Activated T-helper 17 cell treated with anti-CD3 and anti-CD28 coated beads, Interleukin-2, amount 50 U/mL, for 72 hours (primary cell): ENCODE results near the gene CHAC1. TPM values are rescaled to one million over a fixed set of nuclear protein-coding genes. Genes with fewer than 3 reads are reported as not detected.

Source experiments
- ATAC-seq: fragments of 150-1000 bp; cut with Tn5 transposase; replicated peaks from 2 replicates; pipeline ENCODE4 v1.10.0; 2021; ENCODE audit warnings: mild to moderate bottlenecking, moderate library complexity
- H3K27ac Mint-ChIP-seq: one replicate; pipeline ENCODE4 v1.8.0; 2022; ENCODE audit warnings: mixed read lengths
- H3K27me3 Mint-ChIP-seq: one replicate; pipeline ENCODE4 v1.8.0; 2022; ENCODE audit warnings: mixed read lengths
- H3K36me3 Mint-ChIP-seq: one replicate; pipeline ENCODE4 v1.8.0; 2022; ENCODE audit warnings: low read depth, mild to moderate bottlenecking, mixed read lengths
- H3K4me1 Mint-ChIP-seq: one replicate; pipeline ENCODE4 v1.8.0; 2022; ENCODE audit warnings: mixed read lengths
- H3K4me3 Mint-ChIP-seq: one replicate; pipeline ENCODE4 v1.8.0; 2022; ENCODE audit warnings: mild to moderate bottlenecking, mixed read lengths
- H3K9me3 Mint-ChIP-seq: one replicate; pipeline ENCODE4 v1.8.0; 2022; ENCODE audit warnings: mixed read lengths
- total RNA-seq, 2 donors: library from RNA; stranded (reverse); gene quantifications; one replicate each; pipeline ENCODE4 v1.2.3, GENCODE V29; 2022

Gene CHAC1
- total RNA-seq, 2 donors from 2014 or later: 2.4 to 6.8 TPM

GRCh38 chr15:40929660-40930429, 23.4 kb upstream of the CHAC1 start:
- Mint-ChIP-seq H3K4me1 (peaks cover 7% of the 10 kb centered on the region), H3K36me3 (no peaks in the 10 kb centered on the region), H3K9me3 (no peaks in the 10 kb centered on the region), H3K27me3 (peaks cover 43% of the 10 kb centered on the region), H3K27ac (no peak overlapping the region), H3K4me3 (peak overlapping the region; percentile 75)
- ATAC-seq: peak; percentile 5

GRCh38 chr15:40930430-40931299, 22.6 kb upstream of the CHAC1 start:
- H3K4me3 Mint-ChIP-seq: peak overlapping the region; percentile 75
- H3K27ac Mint-ChIP-seq: no peak overlapping the region
- peaks cover 37% of the 10 kb centered on the region for H3K27me3 Mint-ChIP-seq
- H3K9me3 Mint-ChIP-seq: no peaks in the 10 kb centered on the region
- H3K36me3 Mint-ChIP-seq: no peaks in the 10 kb centered on the region
- peak; percentile 45 for ATAC-seq
- peaks cover 7% of the 10 kb centered on the region for H3K4me1 Mint-ChIP-seq

GRCh38 chr15:40931300-40932142, 21.8 kb upstream of the CHAC1 start:
- Mint-ChIP-seq H3K9me3 (no peaks in the 10 kb centered on the region), H3K4me3 (peak overlapping the region; percentile 75), H3K27ac (no peak overlapping the region), H3K36me3 (no peaks in the 10 kb centered on the region), H3K27me3 (peaks cover 33% of the 10 kb centered on the region), H3K4me1 (peaks cover 7% of the 10 kb centered on the region)
- no peak for ATAC-seq

GRCh38 chr15:40932156-40932555, 21.1 kb upstream of the CHAC1 start:
- no peak for ATAC-seq
- H3K36me3 Mint-ChIP-seq: no peaks in the 10 kb centered on the region
- no peak overlapping the region for H3K4me3 Mint-ChIP-seq
- peaks cover 7% of the 10 kb centered on the region for H3K4me1 Mint-ChIP-seq
- no peaks in the 10 kb centered on the region for H3K9me3 Mint-ChIP-seq
- peaks cover 28% of the 10 kb centered on the region for H3K27me3 Mint-ChIP-seq
- no peak overlapping the region for H3K27ac Mint-ChIP-seq

GRCh38 chr15:40932649-40933516, 20.4 kb upstream of the CHAC1 start:
- H3K36me3 Mint-ChIP-seq: no peaks in the 10 kb centered on the region
- H3K4me1 Mint-ChIP-seq: peaks cover 7% of the 10 kb centered on the region
- peaks cover 26% of the 10 kb centered on the region for H3K27me3 Mint-ChIP-seq
- H3K4me3 Mint-ChIP-seq: no peak overlapping the region
- H3K27ac Mint-ChIP-seq: no peak overlapping the region
- no peaks in the 10 kb centered on the region for H3K9me3 Mint-ChIP-seq
- no peak for ATAC-seq

GRCh38 chr15:40933517-40933902, 19.8 kb upstream of the CHAC1 start:
- Mint-ChIP-seq H3K36me3 (no peaks in the 10 kb centered on the region), H3K27ac (no peak overlapping the region)

GRCh38 chr15:40934457-40934856, 18.8 kb upstream of the CHAC1 start:
- Mint-ChIP-seq H3K36me3 (no peaks in the 10 kb centered on the region), H3K27me3 (peaks cover 22% of the 10 kb centered on the region), H3K4me3 (no peak overlapping the region), H3K9me3 (no peaks in the 10 kb centered on the region), H3K4me1 (peaks cover 7% of the 10 kb centered on the region), H3K27ac (no peak overlapping the region)
- ATAC-seq: no peak

More at GRCh38 chr15:40933517-40933902, 19.8 kb upstream of the CHAC1 start:
- peaks cover 26% of the 10 kb centered on the region for H3K27me3 Mint-ChIP-seq
- H3K9me3 Mint-ChIP-seq: no peaks in the 10 kb centered on the region
- peaks cover 7% of the 10 kb centered on the region for H3K4me1 Mint-ChIP-seq
- no peak overlapping the region for H3K4me3 Mint-ChIP-seq
- ATAC-seq: no peak

- Mint-ChIP-seq H3K4me3 (no peak overlapping the region), H3K9me3 (no peaks in the 10 kb centered on the region), H3K27me3 (peaks cover 7% of the 10 kb centered on the region), H3K36me3 (no peaks in the 10 kb centered on the region), H3K4me1 (peaks cover 4% of the 10 kb centered on the region), H3K27ac (no peak overlapping the region)
- ATAC-seq: no peak
Measured at GRCh38 chr15:40936234-40936708, 17.0 kb upstream of the CHAC1 start.

GRCh38 chr15:40936709-40937666, 16.3 kb upstream of the CHAC1 start:
- Mint-ChIP-seq H3K27me3 (peaks cover 6% of the 10 kb centered on the region), H3K36me3 (no peaks in the 10 kb centered on the region), H3K4me1 (peaks cover 4% of the 10 kb centered on the region), H3K27ac (no peak overlapping the region), H3K4me3 (no peak overlapping the region), H3K9me3 (no peaks in the 10 kb centered on the region)
- no peak for ATAC-seq

- no peaks in the 10 kb centered on the region for H3K36me3 Mint-ChIP-seq
- no peaks in the 10 kb centered on the region for H3K9me3 Mint-ChIP-seq
- ATAC-seq: no peak
- no peak overlapping the region for H3K4me3 Mint-ChIP-seq
- peaks cover 6% of the 10 kb centered on the region for H3K27me3 Mint-ChIP-seq
- peaks cover 11% of the 10 kb centered on the region for H3K4me1 Mint-ChIP-seq
- no peak overlapping the region for H3K27ac Mint-ChIP-seq
Measured at GRCh38 chr15:40937762-40938535, 15.3 kb upstream of the CHAC1 start.

GRCh38 chr15:40938536-40938870, 14.8 kb upstream of the CHAC1 start:
- H3K36me3 Mint-ChIP-seq: no peaks in the 10 kb centered on the region
- no peak overlapping the region for H3K27ac Mint-ChIP-seq
- ATAC-seq: no peak
- H3K4me3 Mint-ChIP-seq: no peak overlapping the region
- peaks cover 13% of the 10 kb centered on the region for H3K4me1 Mint-ChIP-seq
- peaks cover 2% of the 10 kb centered on the region for H3K27me3 Mint-ChIP-seq
- no peaks in the 10 kb centered on the region for H3K9me3 Mint-ChIP-seq

- ATAC-seq: no peak
- Mint-ChIP-seq H3K9me3 (no peaks in the 10 kb centered on the region), H3K4me3 (peak overlapping the region; percentile 60), H3K4me1 (peaks cover 13% of the 10 kb centered on the region), H3K36me3 (no peaks in the 10 kb centered on the region), H3K27me3 (no peaks in the 10 kb centered on the region), H3K27ac (peak overlapping the region; percentile 60)
Measured at GRCh38 chr15:40940296-40940801, 12.9 kb upstream of the CHAC1 start.
